Activated T-cell treated with anti-CD3 and anti-CD28 coated beads, Interleukin-2, amount 50 U/mL, for 72 hours (primary cell): ENCODE data around the gene TTL. TPM values are rescaled to one million over a fixed set of nuclear protein-coding genes. Genes with fewer than 3 reads are reported as not detected.
"Not testable (repeated sequence)": the region's sequence is repeated elsewhere in the genome, so short reads cannot be mapped to it uniquely, and the experiment has no call there.

Experiments
- ATAC-seq, 2 donors: fragments of 150-1000 bp; cut with Tn5 transposase; replicated peaks in 1 of 2; 2 replicates each; pipeline ENCODE4 v1.10.0; 2021; ENCODE audit warnings: moderate library complexity in 2 of 2, mild to moderate bottlenecking in 1 of 2
- DNase-seq, 2 donors: peaks; one replicate each; pipeline ENCODE4 v3.0.0; 2021 to 2022; ENCODE audit warnings: mixed read lengths in 1 of 2
- H3K27ac Mint-ChIP-seq: one replicate; pipeline ENCODE4 v1.8.0; 2022; ENCODE audit warnings: mild to moderate bottlenecking, moderate library complexity, mixed read lengths
- H3K27me3 Mint-ChIP-seq: one replicate; pipeline ENCODE4 v1.8.0; 2022; ENCODE audit warnings: low read depth, mixed read lengths
- H3K36me3 Mint-ChIP-seq, 2 donors: one replicate each; pipeline ENCODE4 v1.8.0; 2022; ENCODE audit warnings: mixed read lengths in 2 of 2, mild to moderate bottlenecking in 1 of 2; ENCODE audit not compliant: insufficient read depth in 2 of 2
- H3K4me1 Mint-ChIP-seq: one replicate; pipeline ENCODE4 v1.8.0; 2022; ENCODE audit warnings: low read depth, mixed read lengths
- H3K4me3 Mint-ChIP-seq, 2 donors: one replicate each; pipeline ENCODE4 v1.8.0; 2022; ENCODE audit warnings: mild to moderate bottlenecking in 2 of 2, mixed read lengths in 2 of 2, moderate library complexity in 2 of 2
- H3K9me3 Mint-ChIP-seq, 2 donors: one replicate each; pipeline ENCODE4 v1.8.0; 2022; ENCODE audit warnings: mixed read lengths in 2 of 2
- total RNA-seq, 2 donors: library from RNA; stranded (reverse); gene quantifications; one replicate each; pipeline ENCODE4 v1.2.3, GENCODE V29; 2022

Gene TTL
- total RNA-seq, 2 donors from 2014 or later: 28.8 to 32.5 TPM

GRCh38 chr2:112541315-112542122, 59.6 kb downstream of the TTL start:
- H3K27ac Mint-ChIP-seq: no peak overlapping the region
- H3K4me3 Mint-ChIP-seq: no peak overlapping the region
- peaks cover 10% of the 10 kb centered on the region for H3K4me1 Mint-ChIP-seq
- H3K36me3 Mint-ChIP-seq: peaks cover 0 to 1% of the 10 kb centered on the region in 2 donors
- DNase-seq (peak; percentile 78 to 83), ATAC-seq (peak; percentile 81 to 85)
- H3K27me3 Mint-ChIP-seq: no peaks in the 10 kb centered on the region
- peaks cover 0 to 1% of the 10 kb centered on the region in 2 donors for H3K9me3 Mint-ChIP-seq

GRCh38 chr2:112542123-112542983, 60.4 kb downstream of the TTL start, which contains the start of gene POLR1B:
Gene POLR1B, plus strand, starts transcription at chr2:112542465. Its CDS starts 30 bp downstream, at chr2:112542495.
- Mint-ChIP-seq H3K9me3 (no peaks in the 10 kb centered on the region), H3K36me3 (peaks cover 3 to 7% of the 10 kb centered on the region in 2 donors), H3K4me3 (no peak within 1 kb of the TSS), H3K27ac (no peak within 1 kb of the TSS), H3K4me1 (peaks cover 10% of the 10 kb centered on the region), H3K27me3 (no peaks in the 10 kb centered on the region)
- ATAC-seq (peak; percentile 86 to 87), DNase-seq (peak; percentile 84 to 85)

GRCh38 chr2:112542984-112543661, 61.2 kb downstream of the TTL start:
- DNase-seq (peak; percentile 6 to 21), ATAC-seq (peak in 1 of 2 donors; percentile 0)
- Mint-ChIP-seq H3K4me3 (no peak overlapping the region), H3K36me3 (peaks cover 3 to 9% of the 10 kb centered on the region in 2 donors), H3K9me3 (no peaks in the 10 kb centered on the region), H3K27ac (no peak overlapping the region), H3K4me1 (peaks cover 10% of the 10 kb centered on the region), H3K27me3 (no peaks in the 10 kb centered on the region)

DNA sequence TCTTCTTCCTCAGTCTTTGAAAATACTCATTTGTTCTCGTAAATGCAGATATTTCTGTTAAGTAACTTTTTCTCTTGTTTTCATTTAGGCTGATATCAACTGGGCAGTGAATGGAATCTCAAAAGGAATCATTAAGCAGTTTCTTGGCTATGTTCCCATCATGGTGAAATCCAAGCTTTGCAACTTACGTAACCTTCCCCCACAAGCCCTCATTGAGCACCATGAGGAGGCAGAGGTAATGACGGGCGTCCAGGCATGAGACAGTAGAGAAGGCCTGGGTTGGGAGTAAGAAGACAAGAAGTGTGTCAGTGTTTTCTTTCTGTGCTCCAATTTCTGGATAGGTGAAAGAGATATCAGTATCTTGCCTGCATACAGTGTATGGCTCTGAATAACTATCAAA, 65.4 kb downstream of the TTL start:
- peaks cover 5% of the 10 kb centered on the region for H3K4me1 Mint-ChIP-seq
- H3K36me3 Mint-ChIP-seq: peaks cover 10 to 31% of the 10 kb centered on the region in 2 donors
- ATAC-seq: no peak

DNA sequence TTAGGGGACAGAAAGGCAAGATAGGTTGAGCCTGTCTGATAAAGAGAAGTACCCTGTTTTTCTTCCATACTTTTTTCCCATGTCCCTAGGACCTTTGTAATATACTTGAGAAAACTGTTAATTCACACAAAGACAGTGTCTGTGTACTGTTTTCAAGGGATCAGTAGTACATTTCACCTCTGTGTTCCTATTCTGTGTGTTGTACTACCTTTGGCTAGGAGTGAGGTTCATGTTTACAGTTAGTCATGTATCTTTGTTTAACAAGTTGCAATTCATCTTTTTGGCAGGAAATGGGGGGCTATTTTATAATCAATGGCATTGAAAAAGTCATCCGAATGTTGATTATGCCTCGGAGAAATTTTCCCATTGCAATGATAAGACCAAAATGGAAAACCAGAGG, 67.0 kb downstream of the TTL start:
- Mint-ChIP-seq H3K9me3 (no peaks in the 10 kb centered on the region), H3K27ac (peak overlapping the region; percentile 65), H3K36me3 (peaks cover 12 to 44% of the 10 kb centered on the region in 2 donors), H3K4me3 (no peak overlapping the region), H3K27me3 (no peaks in the 10 kb centered on the region), H3K4me1 (peaks cover 5% of the 10 kb centered on the region)
- DNase-seq: no peak
- no peak for ATAC-seq

More for the DNA sequence above, 65.4 kb downstream of the TTL start:
- no peak overlapping the region for H3K4me3 Mint-ChIP-seq
- H3K27me3 Mint-ChIP-seq: no peaks in the 10 kb centered on the region
- DNase-seq: no peak
- H3K27ac Mint-ChIP-seq: no peak overlapping the region
- no peaks in the 10 kb centered on the region for H3K9me3 Mint-ChIP-seq

DNA sequence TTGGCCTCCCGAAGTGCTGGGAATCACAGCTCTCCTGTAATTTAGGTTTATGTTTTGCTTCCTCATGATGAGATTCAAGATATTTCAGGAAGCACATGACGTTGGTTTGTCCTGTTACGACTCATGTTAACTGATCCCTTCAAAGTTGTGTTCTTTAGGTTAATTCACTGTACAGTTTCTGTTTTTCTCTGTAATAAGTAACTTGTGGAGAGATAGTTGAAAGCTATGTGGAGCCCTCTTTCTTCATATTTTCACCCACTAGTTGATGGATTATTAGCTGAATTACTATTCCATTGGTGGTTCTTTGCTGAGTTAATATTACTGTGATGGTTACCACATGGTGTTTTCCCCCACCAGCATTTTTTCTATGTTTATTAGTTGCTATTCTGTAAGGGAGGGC, 84.1 kb downstream of the TTL start:
- no peak for DNase-seq
- Mint-ChIP-seq H3K9me3 (no peaks in the 10 kb centered on the region), H3K4me1 (no peaks in the 10 kb centered on the region), H3K4me3 (no peak overlapping the region), H3K36me3 (peaks cover 19 to 58% of the 10 kb centered on the region in 2 donors), H3K27me3 (no peaks in the 10 kb centered on the region), H3K27ac (peak overlapping the region; percentile 73)
- no peak for ATAC-seq

GRCh38 chr2:112566508-112566907, 84.6 kb downstream of the TTL start:
- not testable (repeated sequence) for H3K4me3 Mint-ChIP-seq, DNase-seq, ATAC-seq, H3K9me3 Mint-ChIP-seq, H3K27me3 Mint-ChIP-seq, H3K4me1 Mint-ChIP-seq
- Mint-ChIP-seq H3K27ac (peak overlapping the region; percentile 73), H3K36me3 (peaks cover 19 to 61% of the 10 kb centered on the region in 2 donors)

GRCh38 chr2:112572005-112572404, 90.0 kb downstream of the TTL start:
- no peak overlapping the region for H3K4me3 Mint-ChIP-seq
- no peaks in the 10 kb centered on the region for H3K27me3 Mint-ChIP-seq
- DNase-seq (no peak), ATAC-seq (no peak)
- no peak overlapping the region for H3K27ac Mint-ChIP-seq
- no peaks in the 10 kb centered on the region for H3K4me1 Mint-ChIP-seq
- no peaks in the 10 kb centered on the region for H3K9me3 Mint-ChIP-seq
- H3K36me3 Mint-ChIP-seq: peaks cover 17 to 57% of the 10 kb centered on the region in 2 donors

GRCh38 chr2:112577756-112578155, 95.8 kb downstream of the TTL start:
- Mint-ChIP-seq H3K4me3 (no peak overlapping the region), H3K9me3 (no peaks in the 10 kb centered on the region), H3K4me1 (peaks cover 8% of the 10 kb centered on the region), H3K27me3 (no peaks in the 10 kb centered on the region), H3K36me3 (peaks cover 2 to 11% of the 10 kb centered on the region in 2 donors), H3K27ac (no peak overlapping the region)
- no peak for ATAC-seq
- DNase-seq: no peak

- H3K27ac Mint-ChIP-seq: no peak overlapping the region
- H3K9me3 Mint-ChIP-seq: peaks cover 0 to 3% of the 10 kb centered on the region in 2 donors
- H3K4me3 Mint-ChIP-seq: no peak overlapping the region
- no peak for DNase-seq
- ATAC-seq: no peak
- peaks cover 19% of the 10 kb centered on the region for H3K4me1 Mint-ChIP-seq
- peaks cover 5 to 6% of the 10 kb centered on the region in 2 donors for H3K36me3 Mint-ChIP-seq
- H3K27me3 Mint-ChIP-seq: no peaks in the 10 kb centered on the region
These were observed 97.3 kb downstream of the TTL start for GRCh38 chr2:112579241-112579640.

GRCh38 chr2:112580084-112580483, 98.1 kb downstream of the TTL start:
- Mint-ChIP-seq H3K4me1 (peaks cover 25% of the 10 kb centered on the region), H3K9me3 (peaks cover 0 to 3% of the 10 kb centered on the region in 2 donors), H3K27ac (no peak overlapping the region), H3K27me3 (no peaks in the 10 kb centered on the region), H3K36me3 (peaks cover 5 to 6% of the 10 kb centered on the region in 2 donors), H3K4me3 (no peak overlapping the region)
- DNase-seq (no peak), ATAC-seq (no peak)

DNA sequence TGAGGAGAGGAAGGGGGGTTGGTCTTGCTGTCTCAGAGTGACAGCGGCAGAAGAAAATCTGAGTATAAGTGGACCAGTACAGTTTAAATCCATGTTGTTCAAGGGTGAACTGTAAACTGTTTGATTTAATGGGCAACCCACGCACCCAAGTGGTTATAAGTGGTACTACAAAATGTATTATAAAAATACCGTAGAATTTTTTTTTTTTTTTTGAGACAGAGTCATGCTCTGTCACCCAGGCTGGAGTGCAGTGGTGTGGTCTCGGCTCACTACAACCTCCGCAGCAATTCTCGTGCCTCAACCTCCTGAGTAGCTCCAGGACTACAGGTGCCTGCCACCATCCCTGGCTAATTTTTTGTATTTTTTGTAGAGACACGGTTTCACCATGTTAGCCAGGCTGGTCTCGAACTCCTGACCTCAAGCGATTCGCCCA, 100.4 kb downstream of the TTL start:
- peaks cover 0 to 3% of the 10 kb centered on the region in 2 donors for H3K9me3 Mint-ChIP-seq
- peaks cover 10 to 11% of the 10 kb centered on the region in 2 donors for H3K36me3 Mint-ChIP-seq
- DNase-seq (peak; percentile 37 to 50), ATAC-seq (peak; percentile 2 to 7)
- peaks cover 44% of the 10 kb centered on the region for H3K4me1 Mint-ChIP-seq
- H3K4me3 Mint-ChIP-seq: peak overlapping the region; percentile 25 to 96
- no peaks in the 10 kb centered on the region for H3K27me3 Mint-ChIP-seq
- H3K27ac Mint-ChIP-seq: peak overlapping the region; percentile 15
